HG03280 (cell line): ENCODE data around the gene RFX8.
"Not testable (repeated sequence)": the region's sequence is repeated elsewhere in the genome, so short reads cannot be mapped to it uniquely, and the experiment has no call there.

Experiments used
- ATAC-seq: cut with Tn5 transposase; IDR thresholded peaks from one replicate; pipeline ENCODE4 v1.9.1; 2021; ENCODE audit warnings: mild to moderate bottlenecking, moderate library complexity; ENCODE audit not compliant: unreplicated experiment

Gene RFX8

GRCh38 chr2:101442667-101443061 lies 32.2 kb downstream of the RFX8 start:
- ATAC-seq = no peak

GRCh38 chr2:101442042-101442666 lies 32.8 kb downstream of the RFX8 start:
- no peak for ATAC-seq

DNA sequence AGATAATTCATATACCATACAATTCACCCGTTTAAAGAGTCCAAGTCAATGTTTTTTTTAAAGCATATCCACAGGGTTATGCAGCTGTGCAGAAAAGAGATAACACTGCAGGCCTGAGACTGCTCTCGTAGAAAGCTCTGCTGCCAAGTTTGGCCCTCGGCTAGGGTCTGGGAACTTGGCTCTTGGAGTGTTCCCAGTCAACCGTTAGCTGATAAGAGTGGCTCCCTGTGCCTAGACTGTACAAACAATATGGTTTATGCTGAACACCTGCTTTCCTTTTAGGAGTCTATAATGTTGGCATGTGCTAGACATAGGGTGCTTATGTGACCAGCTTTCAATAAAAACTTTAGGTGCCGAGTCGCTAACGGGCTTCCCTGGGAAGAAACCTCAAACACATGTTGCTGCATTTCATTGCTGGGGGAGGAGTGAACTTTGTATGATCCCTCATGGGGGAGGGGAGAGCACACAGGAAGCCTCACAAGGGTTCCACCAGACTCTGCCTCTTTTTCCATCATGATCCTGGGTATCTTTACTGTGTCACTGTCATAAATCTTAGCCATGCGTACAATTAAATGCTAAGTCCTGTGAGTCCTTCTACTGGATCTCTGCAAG lies 34.7 kb downstream of the RFX8 start:
- ATAC-seq = no peak

- no peak for ATAC-seq
These were observed 35.2 kb downstream of the RFX8 start for GRCh38 chr2:101439716-101440115.

- not testable (repeated sequence) for ATAC-seq
These were observed 36.4 kb downstream of the RFX8 start for GRCh38 chr2:101438555-101438954.

- no peak for ATAC-seq
These were observed 39.7 kb downstream of the RFX8 start for GRCh38 chr2:101435001-101435862.

DNA sequence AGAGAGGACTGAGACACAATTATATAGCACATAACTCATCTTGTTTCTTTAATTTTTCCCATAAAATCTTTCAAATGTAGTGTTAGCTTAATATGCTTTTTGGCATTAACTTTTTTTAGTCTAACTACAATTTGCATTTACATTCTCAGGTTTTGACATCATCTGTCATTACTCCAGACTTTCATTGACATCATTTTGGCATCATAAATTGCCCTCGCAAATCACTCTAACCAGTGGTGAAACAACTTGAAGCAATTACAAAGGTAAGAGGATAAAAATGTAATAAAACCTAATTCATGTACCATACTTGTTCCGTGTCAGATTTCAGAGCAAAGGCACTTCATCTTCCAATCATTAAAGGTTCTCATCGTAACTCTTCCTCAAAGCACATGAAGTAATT lies 41.4 kb downstream of the RFX8 start:
- no peak for ATAC-seq

DNA sequence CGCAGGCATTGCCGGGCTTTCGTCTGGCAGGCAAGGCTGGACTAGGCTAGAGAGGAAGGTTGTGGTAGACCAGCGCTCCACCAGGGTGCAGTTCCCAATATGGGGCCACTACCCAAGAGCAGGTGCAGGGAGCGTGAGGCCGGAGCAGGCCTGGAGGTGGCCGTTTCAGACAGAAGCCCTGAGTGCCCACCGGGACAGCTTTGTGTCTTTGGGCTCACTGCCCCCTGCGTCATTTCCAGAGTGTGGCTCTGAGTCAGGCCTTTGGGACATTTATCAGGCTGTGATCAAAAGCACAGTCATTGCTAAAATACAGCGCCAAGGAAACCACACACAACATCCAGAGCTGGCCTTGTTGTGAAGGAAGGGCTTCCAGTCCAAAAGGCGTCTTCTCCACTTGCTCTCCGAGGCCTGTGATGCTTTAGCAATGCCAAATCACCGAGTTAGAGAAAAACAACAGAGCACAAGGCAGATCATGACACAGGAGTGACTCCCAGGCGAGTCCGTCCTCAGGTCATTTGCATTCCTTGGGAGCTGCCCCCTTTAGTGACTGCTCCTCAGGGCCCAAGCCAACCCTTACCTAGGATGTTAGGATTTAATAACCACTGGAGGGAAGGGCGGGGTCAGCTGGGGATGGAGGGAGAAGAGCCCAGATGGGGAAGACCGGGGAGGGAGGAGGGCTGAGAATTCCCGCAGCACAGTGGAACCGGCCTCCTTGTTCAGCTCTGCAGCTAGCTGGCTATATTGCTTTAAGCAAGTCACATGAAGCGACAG lies 42.3 kb downstream of the RFX8 start:
- ATAC-seq = no peak

DNA sequence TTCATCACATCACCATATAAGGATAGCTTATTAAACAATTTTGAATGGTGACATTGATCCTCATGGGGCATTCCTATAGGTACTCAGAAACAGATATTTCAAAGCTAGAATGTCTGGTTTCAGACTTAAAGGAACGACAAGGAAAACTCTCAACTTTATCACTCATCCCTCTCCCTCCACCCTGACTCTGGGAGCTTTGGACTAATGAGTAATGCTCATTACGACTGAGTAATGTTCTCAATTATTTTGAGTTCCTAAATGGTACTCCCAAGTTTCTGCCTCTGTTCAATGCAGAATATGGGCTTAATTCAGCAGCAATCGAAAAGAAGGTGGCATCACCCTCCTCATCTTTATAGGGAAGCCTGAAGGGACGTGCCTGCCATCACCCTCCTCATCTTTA lies 43.4 kb downstream of the RFX8 start:
- no peak for ATAC-seq

GRCh38 chr2:101430156-101430555 lies 44.8 kb downstream of the RFX8 start:
- ATAC-seq = no peak

DNA sequence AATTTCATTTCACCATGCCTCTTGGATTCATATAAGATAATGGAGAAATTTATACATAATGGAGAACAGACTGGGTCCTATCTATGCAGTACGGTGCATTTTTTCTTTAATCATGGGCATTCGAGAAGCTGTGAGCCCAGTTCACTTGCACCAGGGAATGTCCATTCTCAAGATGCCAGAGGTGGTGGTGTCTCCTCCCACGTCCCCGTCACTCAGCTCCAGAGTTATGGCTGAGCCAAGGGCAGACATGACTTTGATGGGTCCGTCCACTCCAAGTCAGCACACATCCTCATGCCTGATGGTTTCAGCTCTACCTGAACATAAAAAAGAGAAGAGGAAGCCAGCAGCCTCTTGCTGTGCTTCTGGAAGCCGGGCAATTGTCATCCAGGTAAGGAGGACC lies 45.5 kb downstream of the RFX8 start:
- no peak for ATAC-seq

- no peak for ATAC-seq
These were observed 46.3 kb downstream of the RFX8 start for GRCh38 chr2:101428422-101429176.

DNA sequence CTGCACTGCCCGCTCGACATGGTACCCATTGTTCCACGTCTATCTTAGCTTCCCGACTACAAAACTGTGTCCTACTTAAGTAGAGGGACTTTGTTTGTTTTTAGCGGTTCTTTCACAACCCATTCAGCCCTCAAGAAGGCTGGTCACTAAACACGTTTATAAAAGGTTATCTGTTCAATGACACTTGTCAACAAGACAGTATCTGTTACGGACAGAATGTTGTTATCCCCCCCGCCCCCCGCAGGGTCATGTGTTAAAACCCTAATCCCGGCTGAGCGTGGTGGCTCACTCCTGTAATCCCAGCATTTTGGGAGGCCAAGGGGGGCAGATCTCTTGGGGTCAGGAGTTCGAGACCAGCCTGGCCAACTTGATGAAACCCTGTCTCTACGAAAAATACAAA lies 47.2 kb downstream of the RFX8 start:
- no peak for ATAC-seq

DNA sequence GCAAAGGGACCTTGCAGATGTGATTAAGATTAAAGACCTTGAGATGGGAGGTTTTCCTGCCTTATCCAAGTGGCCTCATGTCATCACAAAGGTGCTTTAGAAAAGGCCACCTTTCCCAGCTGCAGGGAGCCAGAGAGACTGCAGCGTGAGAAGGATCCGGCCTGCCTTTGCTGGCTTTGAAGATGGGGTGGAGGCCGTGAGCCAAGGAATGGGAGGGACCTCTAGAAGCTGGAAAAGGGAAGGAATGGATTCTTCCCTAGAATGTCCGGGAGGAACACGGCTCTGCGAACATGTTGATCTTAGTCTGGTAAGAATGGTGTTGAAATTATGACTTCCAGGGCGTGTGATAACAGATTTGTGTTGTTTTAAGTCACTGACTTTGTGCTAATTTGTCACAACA lies 47.7 kb downstream of the RFX8 start:
- ATAC-seq = no peak

GRCh38 chr2:101426822-101427221 lies 48.1 kb downstream of the RFX8 start:
- ATAC-seq = no peak

DNA sequence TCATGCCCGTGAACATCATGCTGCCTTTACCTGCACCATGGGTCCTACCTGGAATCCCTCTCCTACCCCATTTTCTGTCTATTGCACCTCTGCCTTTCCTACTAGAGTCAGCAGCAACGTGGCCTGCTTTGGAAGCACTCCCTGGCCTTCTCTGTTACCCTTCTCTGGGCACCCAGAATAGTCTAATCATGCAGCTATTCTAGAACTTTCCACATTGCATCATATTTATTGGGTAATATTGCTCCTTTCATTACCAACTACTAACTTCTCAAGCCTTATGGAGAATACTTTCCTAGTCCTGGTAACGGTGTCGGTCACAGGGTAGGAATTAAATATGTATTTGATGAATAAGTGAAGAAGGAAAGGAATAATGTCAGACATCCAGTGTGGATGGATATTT lies 54.3 kb downstream of the RFX8 start:
- no peak for ATAC-seq

DNA sequence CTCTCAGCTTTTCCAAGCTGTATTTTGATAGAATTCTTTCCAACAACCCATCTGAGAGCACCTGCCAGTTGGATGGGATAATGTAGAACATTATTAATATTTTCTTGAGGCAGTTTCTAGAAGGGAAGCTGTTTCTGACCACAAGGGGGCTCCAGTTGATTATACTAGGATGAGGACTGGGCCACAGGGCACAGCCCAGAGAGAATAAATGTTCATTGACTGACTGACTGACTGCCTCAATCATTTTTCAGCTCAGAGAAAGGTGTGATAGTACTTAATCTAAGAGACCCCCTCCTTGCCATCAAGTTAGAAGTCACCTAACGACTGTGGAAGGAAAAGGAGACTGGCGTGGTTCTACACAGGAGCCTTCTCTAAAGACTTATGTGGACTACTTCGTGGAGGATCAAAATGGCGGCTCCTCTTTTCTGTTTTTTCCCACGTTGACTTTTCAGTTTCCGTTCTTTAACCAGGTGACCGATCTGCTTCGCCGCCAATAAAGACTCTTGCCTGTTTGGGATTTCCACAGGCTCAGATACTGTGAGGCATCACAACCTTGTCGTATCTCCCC lies 55.7 kb downstream of the RFX8 start:
- ATAC-seq = no peak

DNA sequence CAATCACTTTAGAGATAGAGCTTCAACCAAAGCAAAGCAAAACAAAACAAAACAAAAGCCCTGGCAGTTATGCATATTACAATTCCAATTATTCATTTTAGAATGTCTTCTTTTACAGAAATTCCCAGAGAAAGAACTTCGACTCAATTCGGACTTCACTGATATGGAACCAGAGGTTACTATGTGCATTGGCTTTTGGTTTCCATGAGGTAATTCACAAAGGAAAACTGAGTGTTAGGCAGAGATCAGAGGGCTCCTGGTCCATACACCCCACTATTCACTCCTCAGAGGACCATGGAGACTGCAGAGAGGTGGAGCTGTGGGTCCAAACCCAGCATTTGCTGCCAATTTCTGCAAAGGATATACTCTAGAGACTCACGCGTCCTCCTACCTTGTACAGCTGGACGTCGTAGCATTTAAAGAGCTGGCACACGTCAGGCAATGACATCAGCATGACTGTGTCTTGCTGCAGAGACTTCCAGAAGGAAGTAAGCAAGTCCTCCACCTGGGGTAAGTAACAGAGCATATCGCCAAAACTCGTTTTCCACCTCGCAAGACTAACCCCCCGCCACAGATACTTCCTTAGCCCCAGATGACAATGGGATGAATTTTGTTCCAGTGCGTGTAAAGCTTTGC lies 56.3 kb downstream of the RFX8 start:
- no peak for ATAC-seq

DNA sequence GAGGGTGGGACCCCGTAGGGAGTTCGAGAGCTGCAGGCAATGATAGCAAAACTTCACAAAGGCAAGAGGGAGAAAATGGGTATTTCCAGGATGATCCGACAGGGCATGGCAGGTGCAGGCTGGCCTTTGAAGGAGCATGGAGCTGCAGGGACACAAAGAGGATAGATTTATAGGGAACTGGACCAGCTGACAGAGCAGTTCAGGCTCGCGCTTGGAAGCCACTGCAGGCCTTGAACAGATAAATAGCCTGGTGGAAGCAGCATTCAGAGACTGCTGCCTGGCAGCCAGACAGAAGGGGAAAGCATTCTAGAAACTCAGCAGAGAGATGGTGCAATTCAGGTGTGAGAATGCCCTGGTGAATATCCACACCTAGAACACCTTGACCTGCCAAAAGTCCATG lies 58.3 kb downstream of the RFX8 start:
- no peak for ATAC-seq

GRCh38 chr2:101415884-101416283 lies 59.0 kb downstream of the RFX8 start:
- no peak for ATAC-seq
